Neural cell (in vitro differentiated cells): ENCODE data around the gene CDH4. TPM values are rescaled to one million over a fixed set of nuclear protein-coding genes. Genes with fewer than 3 reads are reported as not detected.

ENCODE experiments used
- H2AFZ ChIP-seq: fragments of 200-600, 300-800 bp; sonication (generic), shearing (Covaris generic); 2 replicates; pipeline ENCODE4 v1.6.0; 2014; ENCODE audit warnings: low read depth, mild to moderate bottlenecking, antibody characterized with exemption, low read length, moderate library complexity
- H3F3A ChIP-seq: fragments of 200-600 bp; shearing (Covaris generic); 2 replicates; pipeline ENCODE4 v1.6.1; 2016; ENCODE audit warnings: mild to moderate bottlenecking, moderate library complexity, mixed read lengths, antibody characterized with exemption, low read length; ENCODE audit not compliant: insufficient read depth, poor library complexity, severe bottlenecking
- H3K27ac ChIP-seq: fragments of 200-600, 300-800 bp; sonication (generic), shearing (Covaris generic); 2 replicates; pipeline ENCODE4 v1.5.1; 2014; ENCODE audit warnings: mild to moderate bottlenecking, low read length, moderate library complexity
- H3K27me3 ChIP-seq: fragments of 300-800, 200-600 bp; sonication (generic), shearing (Covaris generic); 2 replicates; pipeline ENCODE4 v1.6.0; 2014; ENCODE audit warnings: mild to moderate bottlenecking, low read depth, low read length, moderate library complexity; ENCODE audit not compliant: insufficient read depth
- H3K36me3 ChIP-seq: fragments of 300-800, 200-600 bp; sonication (generic), shearing (Covaris generic); 2 replicates; pipeline ENCODE4 v1.5.1; 2014; ENCODE audit warnings: mild to moderate bottlenecking, antibody characterized with exemption, low read length, moderate library complexity; ENCODE audit not compliant: insufficient read depth
- H3K4me2 ChIP-seq: fragments of 300-800, 200-600 bp; sonication (generic), shearing (Covaris generic); 2 replicates; pipeline ENCODE4 v1.6.0; 2014; ENCODE audit warnings: mild to moderate bottlenecking, low read length
- H3K4me3 ChIP-seq: fragments of 300-800, 200-600 bp; sonication (generic), shearing (Covaris generic); 2 replicates; pipeline ENCODE4 v1.5.1; 2014; ENCODE audit warnings: mild to moderate bottlenecking, low read length, moderate library complexity
- H3K79me2 ChIP-seq: fragments of 200-600 bp; shearing (Covaris generic); replicated peaks from 2 replicates; pipeline ENCODE4 v1.6.0; 2014; ENCODE audit warnings: mild to moderate bottlenecking, low read length, moderate library complexity; ENCODE audit not compliant: insufficient read depth
- H3K9ac ChIP-seq: fragments of 300-800, 200-600 bp; sonication (generic), shearing (Covaris generic); 2 replicates; pipeline ENCODE4 v1.6.1; 2016; ENCODE audit warnings: mild to moderate bottlenecking, low read length, mixed read lengths
- H3K9me2 ChIP-seq: fragments of 200-600 bp; shearing (Covaris generic); 2 replicates; pipeline ENCODE4 v1.6.1; 2016; ENCODE audit warnings: mild to moderate bottlenecking, low read length, mixed read lengths; ENCODE audit not compliant: insufficient read depth
- H3K9me3 ChIP-seq: fragments of 200-600, 300-800 bp; sonication (generic), shearing (Covaris generic); 2 replicates; pipeline ENCODE4 v1.6.1; 2016; ENCODE audit warnings: mild to moderate bottlenecking, mixed run types, low read length, moderate library complexity, mixed read lengths
- H4K20me1 ChIP-seq: fragments of 200-600 bp; shearing (Covaris generic); 2 replicates; pipeline ENCODE4 v1.6.1; 2016; ENCODE audit warnings: mild to moderate bottlenecking, mixed run types; ENCODE audit not compliant: insufficient read depth
- EP300 ChIP-seq: fragments of 450-650 bp; conservative IDR thresholded peaks from 2 replicates; pipeline ENCODE4 v1.6.1; 2014; ENCODE audit warnings: antibody characterized with exemption, mild to moderate bottlenecking, moderate library complexity; ENCODE audit not compliant: poor library complexity, severe bottlenecking
- EZH2 ChIP-seq: fragments of 200-600, 300-800 bp; shearing (Covaris generic), sonication (generic); IDR thresholded peaks from 2 replicates; pipeline ENCODE4 v1.6.1; 2014; ENCODE audit warnings: antibody characterized with exemption, low read length, borderline replicate concordance, mild to moderate bottlenecking; ENCODE audit not compliant: insufficient read depth, poor library complexity, severe bottlenecking
- MXI1 ChIP-seq: fragments of 450-650 bp; conservative IDR thresholded peaks from 2 replicates; pipeline ENCODE4 v1.6.1; 2014; ENCODE audit warnings: antibody characterized with exemption, mild to moderate bottlenecking; ENCODE audit not compliant: poor library complexity, severe bottlenecking
- POLR2AphosphoS5 ChIP-seq: IDR thresholded peaks from 2 replicates; pipeline ENCODE4 v1.6.1; 2012
- RAD21 ChIP-seq: fragments of 450-650 bp; conservative IDR thresholded peaks from 2 replicates; pipeline ENCODE4 v1.6.1; 2014; ENCODE audit warnings: antibody characterized with exemption, mild to moderate bottlenecking, moderate library complexity
- SMC3 ChIP-seq: fragments of 450-650 bp; conservative IDR thresholded peaks from 2 replicates; pipeline ENCODE4 v1.6.1; 2014; ENCODE audit warnings: antibody characterized with exemption, mild to moderate bottlenecking, moderate library complexity; ENCODE audit not compliant: poor library complexity
- TAF1 ChIP-seq: IDR thresholded peaks from 2 replicates; pipeline ENCODE4 v1.6.1; 2012; ENCODE audit warnings: low read depth
- polyA plus RNA-seq: library from polyadenylated mRNA; depleted of rRNA; stranded (reverse); fragments of >200 nt; gene quantifications from 2 replicates; pipeline ENCODE4 v1.2.3, GENCODE V29; 2014
- TF ChIP-seq, protein P1 (sequence below): IDR thresholded peaks from 2 replicates; pipeline ENCODE4 v1.6.1; 2012; ENCODE audit warnings: borderline replicate concordance
- TF ChIP-seq, protein P2 (sequence below): fragments of 450-650 bp; IDR thresholded peaks from 2 replicates; pipeline ENCODE4 v1.5.1; 2014; ENCODE audit warnings: antibody characterized with exemption, mild to moderate bottlenecking, moderate library complexity; ENCODE audit not compliant: poor library complexity, severe bottlenecking

Gene CDH4
- polyA plus RNA-seq, 1 donor from 2014 or later = 24.6 TPM

DNA sequence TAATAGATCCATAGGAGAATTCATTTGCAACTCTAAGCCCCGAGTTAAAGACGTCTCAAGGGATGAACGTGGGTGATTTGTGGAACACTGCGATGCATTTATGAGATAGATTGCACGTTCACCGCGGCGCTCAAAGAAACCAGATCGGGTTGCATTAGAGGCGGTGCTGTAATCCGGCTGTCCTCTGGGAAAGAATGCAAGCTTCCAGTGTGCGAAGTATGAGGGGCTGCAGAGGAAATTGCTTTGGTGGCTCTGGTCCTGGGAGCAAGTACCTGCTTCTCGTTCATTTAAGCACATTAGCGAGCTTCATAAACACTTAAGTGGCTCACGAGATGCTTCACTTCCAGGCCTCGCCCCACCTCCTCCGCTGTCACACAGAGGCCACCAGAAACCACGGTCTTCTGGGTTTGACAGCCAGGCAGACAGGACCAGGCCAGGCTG lies 182.3 kb downstream of the CDH4 start:
- Histone ChIP-seq H3K27ac (peak overlapping the region; percentile 88), H3F3A (peaks cover 10% of the 10 kb centered on the region), H3K4me3 (peak overlapping the region; percentile 57)

DNA sequence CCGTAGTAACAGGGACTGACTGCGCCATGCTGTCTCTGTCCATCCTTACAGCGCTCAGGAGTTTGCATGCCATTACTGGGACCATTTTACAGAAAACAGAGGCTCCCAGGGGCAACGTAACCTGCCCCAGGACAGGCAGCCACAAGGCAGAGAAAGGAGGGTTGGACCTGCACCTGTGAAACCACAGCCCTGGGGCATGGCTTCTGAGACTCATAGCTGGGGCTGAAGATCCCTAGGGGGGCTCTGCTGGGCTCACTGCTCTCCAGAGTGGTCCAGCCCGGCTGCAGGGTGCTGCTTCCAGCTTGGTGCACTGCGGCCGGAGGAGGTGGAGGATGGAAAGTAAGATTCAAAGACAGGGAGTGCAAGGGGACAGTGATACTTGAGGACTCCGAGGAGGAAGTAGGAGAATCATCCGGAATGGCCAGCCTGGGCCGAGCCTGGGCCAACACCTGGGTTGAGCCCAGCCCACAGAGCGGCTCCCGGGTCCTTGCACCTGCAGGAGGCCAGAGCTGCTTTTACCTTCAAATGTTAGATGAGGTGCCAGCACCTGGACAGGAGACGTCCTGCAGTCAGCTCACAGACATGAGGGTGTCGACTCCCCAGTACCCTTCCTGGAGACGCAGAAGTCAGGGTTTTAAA lies 183.2 kb downstream of the CDH4 start:
- no peaks in the 10 kb centered on the region for H3K79me2 ChIP-seq
- peak overlapping the region; percentile 57 for H3K4me3 ChIP-seq
- no peaks in the 10 kb centered on the region for H3K9me2 ChIP-seq
- peak overlapping the region; percentile 88 for H3K27ac ChIP-seq
- peaks cover 2% of the 10 kb centered on the region for H4K20me1 ChIP-seq
- TF ChIP-seq TAF1 = no peak
- TF ChIP-seq, protein P1, sequence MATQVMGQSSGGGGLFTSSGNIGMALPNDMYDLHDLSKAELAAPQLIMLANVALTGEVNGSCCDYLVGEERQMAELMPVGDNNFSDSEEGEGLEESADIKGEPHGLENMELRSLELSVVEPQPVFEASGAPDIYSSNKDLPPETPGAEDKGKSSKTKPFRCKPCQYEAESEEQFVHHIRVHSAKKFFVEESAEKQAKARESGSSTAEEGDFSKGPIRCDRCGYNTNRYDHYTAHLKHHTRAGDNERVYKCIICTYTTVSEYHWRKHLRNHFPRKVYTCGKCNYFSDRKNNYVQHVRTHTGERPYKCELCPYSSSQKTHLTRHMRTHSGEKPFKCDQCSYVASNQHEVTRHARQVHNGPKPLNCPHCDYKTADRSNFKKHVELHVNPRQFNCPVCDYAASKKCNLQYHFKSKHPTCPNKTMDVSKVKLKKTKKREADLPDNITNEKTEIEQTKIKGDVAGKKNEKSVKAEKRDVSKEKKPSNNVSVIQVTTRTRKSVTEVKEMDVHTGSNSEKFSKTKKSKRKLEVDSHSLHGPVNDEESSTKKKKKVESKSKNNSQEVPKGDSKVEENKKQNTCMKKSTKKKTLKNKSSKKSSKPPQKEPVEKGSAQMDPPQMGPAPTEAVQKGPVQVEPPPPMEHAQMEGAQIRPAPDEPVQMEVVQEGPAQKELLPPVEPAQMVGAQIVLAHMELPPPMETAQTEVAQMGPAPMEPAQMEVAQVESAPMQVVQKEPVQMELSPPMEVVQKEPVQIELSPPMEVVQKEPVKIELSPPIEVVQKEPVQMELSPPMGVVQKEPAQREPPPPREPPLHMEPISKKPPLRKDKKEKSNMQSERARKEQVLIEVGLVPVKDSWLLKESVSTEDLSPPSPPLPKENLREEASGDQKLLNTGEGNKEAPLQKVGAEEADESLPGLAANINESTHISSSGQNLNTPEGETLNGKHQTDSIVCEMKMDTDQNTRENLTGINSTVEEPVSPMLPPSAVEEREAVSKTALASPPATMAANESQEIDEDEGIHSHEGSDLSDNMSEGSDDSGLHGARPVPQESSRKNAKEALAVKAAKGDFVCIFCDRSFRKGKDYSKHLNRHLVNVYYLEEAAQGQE = no peak
- no peak for TF ChIP-seq MXI1
- TF ChIP-seq RAD21 = no peak
- TF ChIP-seq, protein P2, sequence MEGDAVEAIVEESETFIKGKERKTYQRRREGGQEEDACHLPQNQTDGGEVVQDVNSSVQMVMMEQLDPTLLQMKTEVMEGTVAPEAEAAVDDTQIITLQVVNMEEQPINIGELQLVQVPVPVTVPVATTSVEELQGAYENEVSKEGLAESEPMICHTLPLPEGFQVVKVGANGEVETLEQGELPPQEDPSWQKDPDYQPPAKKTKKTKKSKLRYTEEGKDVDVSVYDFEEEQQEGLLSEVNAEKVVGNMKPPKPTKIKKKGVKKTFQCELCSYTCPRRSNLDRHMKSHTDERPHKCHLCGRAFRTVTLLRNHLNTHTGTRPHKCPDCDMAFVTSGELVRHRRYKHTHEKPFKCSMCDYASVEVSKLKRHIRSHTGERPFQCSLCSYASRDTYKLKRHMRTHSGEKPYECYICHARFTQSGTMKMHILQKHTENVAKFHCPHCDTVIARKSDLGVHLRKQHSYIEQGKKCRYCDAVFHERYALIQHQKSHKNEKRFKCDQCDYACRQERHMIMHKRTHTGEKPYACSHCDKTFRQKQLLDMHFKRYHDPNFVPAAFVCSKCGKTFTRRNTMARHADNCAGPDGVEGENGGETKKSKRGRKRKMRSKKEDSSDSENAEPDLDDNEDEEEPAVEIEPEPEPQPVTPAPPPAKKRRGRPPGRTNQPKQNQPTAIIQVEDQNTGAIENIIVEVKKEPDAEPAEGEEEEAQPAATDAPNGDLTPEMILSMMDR = no peak
- TF ChIP-seq POLR2AphosphoS5 = no peak
- no peak for TF ChIP-seq EP300
- no peak for TF ChIP-seq EZH2
- TF ChIP-seq SMC3 = no peak
- peak overlapping the region; percentile 55 for H3K9ac ChIP-seq
- H3K4me2 ChIP-seq = peak overlapping the region; percentile 43
- no peak overlapping the region for H2AFZ ChIP-seq
- peaks cover 10% of the 10 kb centered on the region for H3F3A ChIP-seq
- no peaks in the 10 kb centered on the region for H3K36me3 ChIP-seq
- H3K9me3 ChIP-seq = no peaks in the 10 kb centered on the region
- H3K27me3 ChIP-seq = no peaks in the 10 kb centered on the region

More for the DNA sequence above, 182.3 kb downstream of the CDH4 start:
- peak; percentile 78 for TF ChIP-seq POLR2AphosphoS5
- peak; percentile 38 for TF ChIP-seq MXI1
- TF ChIP-seq, protein P2 = no peak
- TF ChIP-seq, protein P1 = peak; percentile 46
- TF ChIP-seq EZH2 = no peak
- no peak for TF ChIP-seq TAF1
- TF ChIP-seq EP300 = peak; percentile 55
- TF ChIP-seq RAD21 = peak; percentile 38
- TF ChIP-seq SMC3 = no peak
- no peaks in the 10 kb centered on the region for H3K36me3 ChIP-seq
- peak overlapping the region; percentile 55 for H3K9ac ChIP-seq
- H4K20me1 ChIP-seq = peaks cover 2% of the 10 kb centered on the region
- H3K79me2 ChIP-seq = no peaks in the 10 kb centered on the region
- no peak overlapping the region for H2AFZ ChIP-seq
- peak overlapping the region; percentile 43 for H3K4me2 ChIP-seq
- no peaks in the 10 kb centered on the region for H3K9me3 ChIP-seq
- no peaks in the 10 kb centered on the region for H3K27me3 ChIP-seq
- H3K9me2 ChIP-seq = no peaks in the 10 kb centered on the region
